ENCODE data around the gene SLC22A31. TPM values are rescaled to one million over a fixed set of nuclear protein-coding genes. Genes with fewer than 3 reads are reported as not detected.

SLC22A31 gene
- total RNA-seq, 2 donors from 2014 or later = 68.2 TPM; not detected in 1

DNA sequence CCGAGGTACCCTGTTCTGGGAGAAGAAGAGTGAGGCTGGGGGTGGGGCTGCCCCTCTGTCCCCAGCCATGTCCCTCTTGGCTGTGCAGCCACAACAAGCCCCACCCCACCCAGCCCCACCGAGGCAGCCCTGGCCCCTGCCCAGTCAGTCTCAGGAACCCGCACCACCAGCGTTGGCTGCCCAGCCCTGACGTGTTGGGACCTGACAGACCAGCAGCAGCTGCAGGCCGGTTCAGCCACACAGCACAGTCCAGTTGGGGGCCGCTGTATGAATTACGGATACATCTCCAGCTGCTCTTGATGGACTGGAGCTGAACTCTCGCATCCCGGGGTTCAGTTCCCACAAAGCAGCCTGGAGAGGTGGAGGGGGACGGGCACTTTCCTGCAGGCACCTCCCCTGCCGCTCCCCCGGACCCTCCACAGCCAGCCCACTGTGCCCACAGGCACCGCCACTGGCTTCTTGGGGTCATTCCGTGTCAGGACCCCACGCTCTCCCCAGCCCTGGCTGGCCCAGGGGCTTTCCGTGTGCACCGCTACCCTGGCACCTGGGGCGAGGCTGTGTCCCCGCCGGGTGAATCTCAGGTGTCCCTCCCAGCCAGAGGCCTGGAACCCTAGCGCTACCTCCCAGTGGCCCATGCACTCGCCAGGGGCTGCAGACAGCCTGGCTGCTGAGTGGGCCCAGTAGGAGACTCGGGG lies 21.7 kb downstream of the SLC22A31 start:
- H3K36me3 ChIP-seq (replicated peaks in 1 of 2; ENCODE audit: insufficient read depth in 1 of 2, low read depth in 2 of 2) = no peaks in the 10 kb centered on the region
- WGBS, 2 donors = 73 to 86% methylated on average over 2 to 11 of the region's 24 CpGs
- H3K9me3 ChIP-seq = no peaks in the 10 kb centered on the region
- no peaks in the 10 kb centered on the region for H3K4me1 ChIP-seq
- intact Hi-C loops (cut with DNase I) = no loop called here
- no peaks in the 10 kb centered on the region for H3K27me3 ChIP-seq
- H3K27ac ChIP-seq = no peak overlapping the region
- H3K4me3 ChIP-seq = no peak overlapping the region
- ATAC-seq = no peak
- TF ChIP-seq, protein P1, sequence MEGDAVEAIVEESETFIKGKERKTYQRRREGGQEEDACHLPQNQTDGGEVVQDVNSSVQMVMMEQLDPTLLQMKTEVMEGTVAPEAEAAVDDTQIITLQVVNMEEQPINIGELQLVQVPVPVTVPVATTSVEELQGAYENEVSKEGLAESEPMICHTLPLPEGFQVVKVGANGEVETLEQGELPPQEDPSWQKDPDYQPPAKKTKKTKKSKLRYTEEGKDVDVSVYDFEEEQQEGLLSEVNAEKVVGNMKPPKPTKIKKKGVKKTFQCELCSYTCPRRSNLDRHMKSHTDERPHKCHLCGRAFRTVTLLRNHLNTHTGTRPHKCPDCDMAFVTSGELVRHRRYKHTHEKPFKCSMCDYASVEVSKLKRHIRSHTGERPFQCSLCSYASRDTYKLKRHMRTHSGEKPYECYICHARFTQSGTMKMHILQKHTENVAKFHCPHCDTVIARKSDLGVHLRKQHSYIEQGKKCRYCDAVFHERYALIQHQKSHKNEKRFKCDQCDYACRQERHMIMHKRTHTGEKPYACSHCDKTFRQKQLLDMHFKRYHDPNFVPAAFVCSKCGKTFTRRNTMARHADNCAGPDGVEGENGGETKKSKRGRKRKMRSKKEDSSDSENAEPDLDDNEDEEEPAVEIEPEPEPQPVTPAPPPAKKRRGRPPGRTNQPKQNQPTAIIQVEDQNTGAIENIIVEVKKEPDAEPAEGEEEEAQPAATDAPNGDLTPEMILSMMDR (IDR thresholded peaks at IDR 0.05) = no peak
- no peak for TF ChIP-seq POLR2A (IDR thresholded peaks at IDR 0.05)
- DNase-seq = no peak

DNA sequence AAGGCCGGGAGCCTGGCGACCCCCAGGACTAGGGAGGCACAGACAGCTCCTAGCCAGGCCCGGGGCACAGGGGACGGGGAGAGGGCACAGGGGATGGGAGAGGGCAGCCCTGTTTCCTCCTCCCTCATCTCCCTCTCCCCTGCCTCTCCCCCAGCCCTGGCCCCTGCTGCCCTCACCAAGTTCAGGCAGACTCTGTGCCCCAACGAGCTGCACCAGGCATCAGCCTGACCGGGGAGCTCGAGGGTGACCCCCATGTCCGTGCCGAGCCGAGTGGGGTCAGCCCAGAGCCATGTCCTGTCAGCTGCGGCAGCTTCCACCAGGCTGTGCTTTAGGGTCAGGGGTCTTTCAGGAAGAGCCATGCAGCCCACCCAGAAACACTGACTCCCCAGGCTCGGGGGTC lies 22.8 kb downstream of the SLC22A31 start:
- Histone ChIP-seq H3K27me3 (no peaks in the 10 kb centered on the region), H3K27ac (no peak overlapping the region), H3K4me1 (no peaks in the 10 kb centered on the region), H3K36me3 (replicated peaks in 1 of 2; ENCODE audit: insufficient read depth in 1 of 2, low read depth in 2 of 2) (no peaks in the 10 kb centered on the region), H3K4me3 (no peak overlapping the region), H3K9me3 (no peaks in the 10 kb centered on the region)
- DNase-seq (no peak), ATAC-seq (no peak)
- TF ChIP-seq, protein P1 (IDR thresholded peaks at IDR 0.05) = no peak
- no peak for TF ChIP-seq POLR2A (IDR thresholded peaks at IDR 0.05)
- intact Hi-C loops (cut with DNase I) = no loop called here
- WGBS, 2 donors = 54 to 64% methylated on average over 10 to 12 of the region's 12 CpGs

DNA sequence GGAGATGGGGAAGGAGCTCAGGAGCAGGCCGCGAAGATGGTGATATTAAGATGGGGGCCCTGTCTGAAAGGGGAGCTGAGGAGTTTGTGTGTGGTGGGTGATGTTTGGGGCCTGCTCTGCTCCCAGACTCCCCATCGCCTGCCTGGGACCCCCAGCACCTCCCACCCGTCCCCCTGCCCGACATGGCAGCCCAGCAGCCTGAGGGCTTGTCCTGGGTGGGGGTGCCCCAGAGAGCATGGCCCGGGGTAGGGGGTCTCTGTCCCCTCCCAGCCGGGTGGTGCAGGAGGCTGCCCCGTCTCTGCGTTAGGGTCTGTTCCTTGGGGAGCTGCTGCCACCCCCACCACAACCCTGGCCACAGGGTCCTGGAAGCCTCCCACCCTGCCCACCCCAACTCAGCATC lies 23.6 kb downstream of the SLC22A31 start:
- no peaks in the 10 kb centered on the region for H3K9me3 ChIP-seq
- H3K27me3 ChIP-seq = no peaks in the 10 kb centered on the region
- no peaks in the 10 kb centered on the region for H3K36me3 ChIP-seq (replicated peaks in 1 of 2; ENCODE audit: insufficient read depth in 1 of 2, low read depth in 2 of 2)
- H3K4me1 ChIP-seq = peaks cover 2% of the 10 kb centered on the region
- ATAC-seq (no peak), DNase-seq (no peak)
- H3K27ac ChIP-seq = no peak overlapping the region
- intact Hi-C loops (cut with DNase I) = no loop called here
- TF ChIP-seq, protein P1 (IDR thresholded peaks at IDR 0.05) = no peak
- TF ChIP-seq POLR2A (IDR thresholded peaks at IDR 0.05) = no peak
- no peak overlapping the region for H3K4me3 ChIP-seq
- WGBS, 2 donors = 67 to 68% methylated on average over 5 to 9 of the region's 9 CpGs

DNA sequence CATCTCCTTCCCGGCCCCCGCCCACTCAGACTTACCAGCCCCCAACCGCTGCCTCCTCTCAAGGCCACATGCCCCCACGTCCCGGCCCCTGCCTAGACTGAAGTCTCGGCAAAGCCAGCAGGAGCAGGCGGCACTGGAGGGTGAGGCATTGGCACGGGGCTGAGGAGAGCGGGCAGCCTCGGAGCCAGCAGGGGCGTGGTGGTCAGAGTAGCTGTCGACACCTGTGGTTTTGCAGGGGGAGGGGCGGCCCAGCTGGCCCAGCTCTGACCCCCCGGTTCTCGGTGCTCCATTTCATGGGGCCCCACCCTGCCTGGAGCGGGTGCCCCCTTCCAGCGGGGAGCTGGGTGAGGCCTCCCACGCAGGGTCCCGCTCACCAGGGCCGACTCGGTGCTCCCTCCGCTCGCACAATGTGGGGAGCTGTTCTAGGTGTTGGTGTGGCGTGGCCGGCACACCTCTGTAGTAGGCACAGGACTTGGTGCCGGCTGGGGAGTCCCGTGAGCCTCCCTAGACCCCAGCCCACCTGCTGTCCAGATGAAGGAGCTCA lies 24.1 kb downstream of the SLC22A31 start:
- H3K36me3 ChIP-seq (replicated peaks in 1 of 2; ENCODE audit: insufficient read depth in 1 of 2, low read depth in 2 of 2) = no peaks in the 10 kb centered on the region
- peaks cover 5% of the 10 kb centered on the region for H3K4me1 ChIP-seq
- ATAC-seq = no peak
- no peak for DNase-seq
- 68 to 100% methylated on average over 1 to 22 of the region's 27 CpGs for WGBS, 2 donors
- no peak overlapping the region for H3K4me3 ChIP-seq
- TF ChIP-seq, protein P1 (IDR thresholded peaks at IDR 0.05) = no peak
- TF ChIP-seq POLR2A (IDR thresholded peaks at IDR 0.05) = no peak
- H3K9me3 ChIP-seq = no peaks in the 10 kb centered on the region
- H3K27me3 ChIP-seq = no peaks in the 10 kb centered on the region
- no peak overlapping the region for H3K27ac ChIP-seq
- intact Hi-C loops (cut with DNase I) = no loop called here
